ENCODE measurements around the gene ETV5.

- TF ChIP-seq CTCF (IDR thresholded peaks at IDR 0.05): no peak
- TF ChIP-seq EZH2 (IDR thresholded peaks at IDR 0.05): no peak
- no peak for TF ChIP-seq EZH2phosphoT487 (IDR thresholded peaks at IDR 0.05)
Measured at GRCh38 chr3:186004671-186005070, 104.2 kb downstream of the ETV5 start.

All from neural progenitor cell (in vitro differentiated cells).